ENCODE data around the gene GLB1L2.
"Not testable (repeated sequence)": the region's sequence is repeated elsewhere in the genome, so short reads cannot be mapped to it uniquely, and the experiment has no call there.

The GLB1L2 gene

GRCh38 chr11:134340354-134340964 lies 8.7 kb downstream of the GLB1L2 start:
- Histone ChIP-seq H3K23ac (ENCODE audit: low read length) (no peak overlapping the region), H2AK5ac (ENCODE audit: low read length) (no peak overlapping the region), H3K27ac (ENCODE audit: low read depth, low read length) (no peak overlapping the region), H2BK5ac (ENCODE audit: low read length) (no peak overlapping the region), H3K4me3 (ENCODE audit: low read length) (no peak overlapping the region), H3K36me3 (ENCODE audit: control insufficient read depth, insufficient read depth, low read length) (no peaks in the 10 kb centered on the region), H3K79me2 (ENCODE audit: control insufficient read depth, insufficient read depth, low read length) (no peaks in the 10 kb centered on the region), H2BK120ac (ENCODE audit: low read depth, low read length) (no peak overlapping the region), H3K27me3 (ENCODE audit: insufficient read depth, low read length, poor library complexity) (no peaks in the 10 kb centered on the region), H4K5ac (ENCODE audit: low read length) (no peak overlapping the region), H3K18ac (ENCODE audit: low read length) (no peak overlapping the region), H3K56ac (ENCODE audit: low read length) (no peak overlapping the region), H3K79me1 (ENCODE audit: low read length) (no peaks in the 10 kb centered on the region), H4K8ac (ENCODE audit: low read depth, low read length) (no peak overlapping the region), H3K4me1 (ENCODE audit: control insufficient read depth, low read depth, low read length) (no peaks in the 10 kb centered on the region), H3K4ac (ENCODE audit: low read depth, low read length) (no peak overlapping the region), H3K4me2 (ENCODE audit: low read length) (no peak overlapping the region), H2BK15ac (replicated peaks; ENCODE audit: low read depth) (no peak overlapping the region), H3K9ac (ENCODE audit: low read length) (no peak overlapping the region)
- no CpG with 5 or more reads among the region's 11 CpGs for WGBS (ENCODE audit: extremely low coverage, insufficient coverage, low lambda C conversion rate)
- DNase-seq, result no peak

- no peak overlapping the region for H4K8ac ChIP-seq (ENCODE audit: low read depth, low read length)
Observed at GRCh38 chr11:134341805-134342571, 10.2 kb downstream of the GLB1L2 start.

GRCh38 chr11:134342572-134343340 lies 11.0 kb downstream of the GLB1L2 start:
- no peaks in the 10 kb centered on the region for H3K4me1 ChIP-seq (ENCODE audit: control insufficient read depth, low read depth, low read length)
- no peak overlapping the region for H3K27ac ChIP-seq (ENCODE audit: low read depth, low read length)
- H3K56ac ChIP-seq (ENCODE audit: low read length), result no peak overlapping the region
- H2AK5ac ChIP-seq (ENCODE audit: low read length), result no peak overlapping the region
- H3K79me1 ChIP-seq (ENCODE audit: low read length), result no peaks in the 10 kb centered on the region
- no peak overlapping the region for H4K8ac ChIP-seq (ENCODE audit: low read depth, low read length)
- no peak overlapping the region for H2BK15ac ChIP-seq (replicated peaks; ENCODE audit: low read depth)
- H4K5ac ChIP-seq (ENCODE audit: low read length), result no peak overlapping the region
- H3K27me3 ChIP-seq (ENCODE audit: insufficient read depth, low read length, poor library complexity), result no peaks in the 10 kb centered on the region
- no peak overlapping the region for H3K4ac ChIP-seq (ENCODE audit: low read depth, low read length)
- H3K4me2 ChIP-seq (ENCODE audit: low read length), result no peak overlapping the region
- H2BK120ac ChIP-seq (ENCODE audit: low read depth, low read length), result no peak overlapping the region
- H3K36me3 ChIP-seq (ENCODE audit: control insufficient read depth, insufficient read depth, low read length), result no peaks in the 10 kb centered on the region
- WGBS (ENCODE audit: extremely low coverage, insufficient coverage, low lambda C conversion rate), result no CpG with 5 or more reads among the region's 30 CpGs
- no peak overlapping the region for H3K18ac ChIP-seq (ENCODE audit: low read length)
- H3K79me2 ChIP-seq (ENCODE audit: control insufficient read depth, insufficient read depth, low read length), result no peaks in the 10 kb centered on the region
- H3K23ac ChIP-seq (ENCODE audit: low read length), result no peak overlapping the region
- H3K4me3 ChIP-seq (ENCODE audit: low read length), result no peak overlapping the region
- DNase-seq, result no peak
- no peak overlapping the region for H2BK5ac ChIP-seq (ENCODE audit: low read length)
- H3K9ac ChIP-seq (ENCODE audit: low read length), result no peak overlapping the region

More at GRCh38 chr11:134341805-134342571, 10.2 kb downstream of the GLB1L2 start:
- H3K4me1 ChIP-seq (ENCODE audit: control insufficient read depth, low read depth, low read length), result no peaks in the 10 kb centered on the region
- no peak overlapping the region for H3K18ac ChIP-seq (ENCODE audit: low read length)
- H2AK5ac ChIP-seq (ENCODE audit: low read length), result no peak overlapping the region
- H3K4ac ChIP-seq (ENCODE audit: low read depth, low read length), result no peak overlapping the region
- H3K36me3 ChIP-seq (ENCODE audit: control insufficient read depth, insufficient read depth, low read length), result no peaks in the 10 kb centered on the region
- no peak overlapping the region for H2BK15ac ChIP-seq (replicated peaks; ENCODE audit: low read depth)
- no peak overlapping the region for H3K27ac ChIP-seq (ENCODE audit: low read depth, low read length)
- H3K9ac ChIP-seq (ENCODE audit: low read length), result no peak overlapping the region
- no peak overlapping the region for H2BK5ac ChIP-seq (ENCODE audit: low read length)
- WGBS (ENCODE audit: extremely low coverage, insufficient coverage, low lambda C conversion rate), result no CpG with 5 or more reads among the region's 68 CpGs
- no peaks in the 10 kb centered on the region for H3K79me1 ChIP-seq (ENCODE audit: low read length)
- no peak overlapping the region for H3K56ac ChIP-seq (ENCODE audit: low read length)
- no peak overlapping the region for H3K4me2 ChIP-seq (ENCODE audit: low read length)
- H3K27me3 ChIP-seq (ENCODE audit: insufficient read depth, low read length, poor library complexity), result no peaks in the 10 kb centered on the region
- no peak overlapping the region for H4K5ac ChIP-seq (ENCODE audit: low read length)
- no peaks in the 10 kb centered on the region for H3K79me2 ChIP-seq (ENCODE audit: control insufficient read depth, insufficient read depth, low read length)
- H2BK120ac ChIP-seq (ENCODE audit: low read depth, low read length), result no peak overlapping the region
- H3K23ac ChIP-seq (ENCODE audit: low read length), result no peak overlapping the region
- no peak for DNase-seq
- H3K4me3 ChIP-seq (ENCODE audit: low read length), result no peak overlapping the region

- no CpG with 5 or more reads among the region's 15 CpGs for WGBS (ENCODE audit: extremely low coverage, insufficient coverage, low lambda C conversion rate)
- H4K5ac ChIP-seq (ENCODE audit: low read length), result no peak overlapping the region
Observed at GRCh38 chr11:134343646-134344045, 11.9 kb downstream of the GLB1L2 start.

GRCh38 chr11:134344497-134345236 lies 12.9 kb downstream of the GLB1L2 start:
- H2BK120ac ChIP-seq (ENCODE audit: low read depth, low read length), result not testable (repeated sequence)

More at GRCh38 chr11:134343646-134344045, 11.9 kb downstream of the GLB1L2 start:
- Histone ChIP-seq H2BK5ac (ENCODE audit: low read length) (no peak overlapping the region), H3K4me1 (ENCODE audit: control insufficient read depth, low read depth, low read length) (no peaks in the 10 kb centered on the region), H3K18ac (ENCODE audit: low read length) (no peak overlapping the region), H2BK15ac (replicated peaks; ENCODE audit: low read depth) (no peak overlapping the region), H3K27me3 (ENCODE audit: insufficient read depth, low read length, poor library complexity) (no peaks in the 10 kb centered on the region), H3K79me2 (ENCODE audit: control insufficient read depth, insufficient read depth, low read length) (no peaks in the 10 kb centered on the region), H3K23ac (ENCODE audit: low read length) (no peak overlapping the region), H2BK120ac (ENCODE audit: low read depth, low read length) (no peak overlapping the region), H4K8ac (ENCODE audit: low read depth, low read length) (no peak overlapping the region), H2AK5ac (ENCODE audit: low read length) (no peak overlapping the region), H3K56ac (ENCODE audit: low read length) (no peak overlapping the region), H3K79me1 (ENCODE audit: low read length) (no peaks in the 10 kb centered on the region), H3K4me2 (ENCODE audit: low read length) (no peak overlapping the region), H3K4me3 (ENCODE audit: low read length) (no peak overlapping the region), H3K9ac (ENCODE audit: low read length) (no peak overlapping the region), H3K4ac (ENCODE audit: low read depth, low read length) (no peak overlapping the region), H3K27ac (ENCODE audit: low read depth, low read length) (no peak overlapping the region), H3K36me3 (ENCODE audit: control insufficient read depth, insufficient read depth, low read length) (no peaks in the 10 kb centered on the region)
- DNase-seq, result no peak

More at GRCh38 chr11:134344497-134345236, 12.9 kb downstream of the GLB1L2 start:
- H3K56ac ChIP-seq (ENCODE audit: low read length); H3K36me3 ChIP-seq (ENCODE audit: control insufficient read depth, insufficient read depth, low read length); H2BK15ac ChIP-seq (replicated peaks; ENCODE audit: low read depth); H3K79me2 ChIP-seq (ENCODE audit: control insufficient read depth, insufficient read depth, low read length); DNase-seq; H4K5ac ChIP-seq (ENCODE audit: low read length); H3K4me1 ChIP-seq (ENCODE audit: control insufficient read depth, low read depth, low read length); H2AK5ac ChIP-seq (ENCODE audit: low read length); H3K4me2 ChIP-seq (ENCODE audit: low read length); H3K79me1 ChIP-seq (ENCODE audit: low read length); H4K8ac ChIP-seq (ENCODE audit: low read depth, low read length); H3K9ac ChIP-seq (ENCODE audit: low read length); H3K27ac ChIP-seq (ENCODE audit: low read depth, low read length); H3K4me3 ChIP-seq (ENCODE audit: low read length); H3K4ac ChIP-seq (ENCODE audit: low read depth, low read length); H3K23ac ChIP-seq (ENCODE audit: low read length); H2BK5ac ChIP-seq (ENCODE audit: low read length); H3K18ac ChIP-seq (ENCODE audit: low read length); H3K27me3 ChIP-seq (ENCODE audit: insufficient read depth, low read length, poor library complexity): not testable (repeated sequence)
- WGBS (ENCODE audit: extremely low coverage, insufficient coverage, low lambda C conversion rate), result no CpG with 5 or more reads among the region's 28 CpGs
